HepG2 (cell line): ENCODE data around the gene RPL3. TPM values are rescaled to one million over a fixed set of nuclear protein-coding genes. Genes with fewer than 3 reads are reported as not detected.
A peak's percentile ranks its signal among the peaks of the same experiment; 100 is the strongest.

Experiments
- ATAC-seq: fragments of 200-7000 bp; cut with Tn5 transposase; 3 replicates; pipeline ENCODE4 v1.9.1; 2020; ENCODE audit warnings: mild to moderate bottlenecking, moderate library complexity
- BruUV-seq: library from RNA; stranded (reverse); fragments of 400-500 nt; replicated peaks from 2 replicates; lab custom pipeline; 2021; lab: Mats Ljungman, UMichigan
- CTCF ChIA-PET: fragments of 300-600 bp; formaldehyde crosslinking; extraction: SDS; loops from one replicate; lab custom pipeline; 2021; ENCODE audit warnings: low total read pairs, inconsistent platforms, low intra/inter-chr PET ratio; lab: Yijun Ruan, JAX
- POLR2A ChIA-PET: fragments of 350-600 bp; sonication (Branson Sonifier 250); formaldehyde crosslinking; loops from one replicate; lab custom pipeline; 2020; ENCODE audit warnings: antibody characterized with exemption, inconsistent platforms; lab: Yijun Ruan, JAX
- DNase-seq: peaks from one replicate; pipeline ENCODE4 v3.0.0-alpha.2; 2015; ENCODE audit warnings: low spot score
- FAIRE-seq: peaks from 3 replicates; lab custom pipeline; 2011; peaks lifted over from hg19 to GRCh38; lab: Jason Lieb, UNC
- H2AFZ ChIP-seq: one replicate; pipeline ENCODE4 v1.6.1; 2011; ENCODE audit warnings: low read length, inconsistent platforms
- H3K27ac ChIP-seq: fragments of 300-600 bp; 3 replicates; pipeline ENCODE4 v1.8.0; 2011; ENCODE audit warnings: mixed run types, mild to moderate bottlenecking, mixed read lengths, low read length, inconsistent platforms; ENCODE audit not compliant: insufficient read depth; ENCODE audit errors: extremely low read length
- H3K27me3 ChIP-seq, 2 experiments: fragments of 200-600 bp in 1 of 2; 2 replicates in 1 of 2; 3 replicates in 1 of 2; pipeline versions ENCODE4 v1.6.0 to v1.8.0; 2011; ENCODE audit warnings: low read length in 2 of 2, mild to moderate bottlenecking in 2 of 2, moderate library complexity in 2 of 2, inconsistent platforms in 1 of 2; ENCODE audit not compliant: insufficient read depth in 2 of 2, control insufficient read depth in 1 of 2
- H3K36me3 ChIP-seq, 2 experiments: fragments of 200-600 bp in 1 of 2; replicated peaks in 1 of 2; 2 replicates in 1 of 2; 3 replicates in 1 of 2; pipeline versions ENCODE4 v1.5.1 to v1.8.0; 2011; ENCODE audit warnings: low read length in 2 of 2, inconsistent platforms in 1 of 2; ENCODE audit not compliant: insufficient read depth in 2 of 2, control insufficient read depth in 1 of 2
- H3K4me1 ChIP-seq: 2 replicates; pipeline ENCODE4 v1.5.1; 2012; ENCODE audit warnings: low read length, inconsistent platforms; ENCODE audit not compliant: insufficient read depth
- H3K4me2 ChIP-seq: 2 replicates; pipeline ENCODE4 v1.6.0; 2011; ENCODE audit warnings: low read depth, low read length, inconsistent platforms
- H3K4me3 ChIP-seq, 3 experiments: fragments of 200-600 bp in 1 of 3; sonication (generic), shearing (Covaris generic) in 1 of 3; replicated peaks in 1 of 3; 2 replicates each; pipeline ENCODE4 v1.5.1; 2011 to 2016; ENCODE audit warnings: low read length in 3 of 3, inconsistent platforms in 2 of 3, low read depth in 2 of 3, mild to moderate bottlenecking in 2 of 3, control low read depth in 1 of 3, mixed read lengths in 1 of 3; ENCODE audit not compliant: insufficient read depth in 1 of 3
- H3K79me2 ChIP-seq: one replicate; pipeline ENCODE4 v1.6.1; 2011; ENCODE audit warnings: low read length, inconsistent platforms; ENCODE audit not compliant: insufficient read depth
- H3K9ac ChIP-seq: 2 replicates; pipeline ENCODE4 v1.6.0; 2011; ENCODE audit warnings: mild to moderate bottlenecking, low read depth, low read length, inconsistent platforms; ENCODE audit not compliant: insufficient read depth
- H3K9me3 ChIP-seq: 2 replicates; pipeline ENCODE4 v1.5.1; 2012; ENCODE audit warnings: mild to moderate bottlenecking, low read length
- H4K20me1 ChIP-seq: 2 replicates; pipeline ENCODE4 v1.6.0; 2011; ENCODE audit warnings: inconsistent platforms, mild to moderate bottlenecking, low read length, moderate library complexity; ENCODE audit not compliant: insufficient read depth
- ATF1 ChIP-seq: IDR thresholded peaks from 2 replicates; pipeline ENCODE4 v1.6.1; 2016; ENCODE audit warnings: mild to moderate bottlenecking, control low read depth
- ATF5 ChIP-seq: sonication (generic); formaldehyde crosslinking; IDR thresholded peaks from 2 replicates; pipeline ENCODE4 v1.4.0; 2020; ENCODE audit warnings: mild to moderate bottlenecking, low read depth, missing genetic modification reagents
- DBP ChIP-seq: sonication (generic); formaldehyde crosslinking; IDR thresholded peaks from 2 replicates; pipeline ENCODE4 v1.4.0; 2020; ENCODE audit warnings: missing genetic modification reagents; ENCODE audit errors: not compliant biosample characterization
- GLI4 ChIP-seq: sonication (generic); formaldehyde crosslinking; IDR thresholded peaks from 2 replicates; pipeline ENCODE4 v1.5.1; 2020; ENCODE audit warnings: missing genetic modification reagents, mild to moderate bottlenecking, moderate library complexity, borderline replicate concordance
- KLF12 ChIP-seq: sonication (generic); formaldehyde crosslinking; IDR thresholded peaks from 2 replicates; pipeline ENCODE4 v1.4.0; 2020; ENCODE audit warnings: missing genetic modification reagents, borderline replicate concordance
- KMT2B ChIP-seq: IDR thresholded peaks from 2 replicates; pipeline ENCODE4 v1.6.1; 2016; ENCODE audit warnings: missing genetic modification reagents, missing compliant biosample characterization
- NCOA2 ChIP-seq: sonication (generic); formaldehyde crosslinking; IDR thresholded peaks from 2 replicates; pipeline ENCODE4 v1.8.0; 2022; ENCODE audit warnings: inconsistent platforms
- NFIC ChIP-seq: IDR thresholded peaks from 2 replicates; pipeline ENCODE4 v1.6.1; 2012; ENCODE audit warnings: mild to moderate bottlenecking, low read length, inconsistent platforms
- NR2F6 ChIP-seq, 2 experiments: IDR thresholded peaks; 2 replicates each; pipeline ENCODE4 v1.6.1; 2016; ENCODE audit warnings: antibody characterized with exemption in 1 of 2, mild to moderate bottlenecking in 1 of 2
- RBAK ChIP-seq: sonication (generic); formaldehyde crosslinking; IDR thresholded peaks from 2 replicates; pipeline ENCODE4 v1.5.1; 2020; ENCODE audit warnings: mild to moderate bottlenecking, missing genetic modification reagents
- RFX1 ChIP-seq: fragments of 450-650 bp; IDR thresholded peaks from 2 replicates; pipeline ENCODE4 v1.6.1; 2017
- RXRA ChIP-seq: sonication (generic); formaldehyde crosslinking; IDR thresholded peaks from 2 replicates; pipeline ENCODE4 v1.5.1; 2020; ENCODE audit warnings: missing genetic modification reagents
- SAFB2 ChIP-seq: sonication (generic); formaldehyde crosslinking; IDR thresholded peaks from 2 replicates; pipeline ENCODE4 v1.5.1; 2020; ENCODE audit warnings: missing genetic modification reagents, low read depth, mild to moderate bottlenecking, borderline replicate concordance
- SOX5 ChIP-seq: IDR thresholded peaks from 2 replicates; pipeline ENCODE4 v1.6.1; 2016; ENCODE audit warnings: borderline replicate concordance
- TERF1 ChIP-seq: sonication (generic); formaldehyde crosslinking; IDR thresholded peaks from 2 replicates; pipeline ENCODE4 v1.8.0; 2022; ENCODE audit warnings: mild to moderate bottlenecking, missing genetic modification reagents, moderate library complexity
- ZIK1 ChIP-seq: sonication (generic); formaldehyde crosslinking; IDR thresholded peaks from 2 replicates; pipeline ENCODE4 v1.5.0; 2020; ENCODE audit warnings: mild to moderate bottlenecking, low read depth, missing genetic modification reagents, borderline replicate concordance
- ZNF12 ChIP-seq: sonication (generic); formaldehyde crosslinking; IDR thresholded peaks from 2 replicates; pipeline ENCODE4 v1.5.0; 2020; ENCODE audit warnings: missing genetic modification reagents
- ZNF572 ChIP-seq: sonication (generic); formaldehyde crosslinking; IDR thresholded peaks from 2 replicates; pipeline ENCODE4 v1.5.1; 2020; ENCODE audit warnings: mild to moderate bottlenecking, missing genetic modification reagents
- ZNF788 ChIP-seq: sonication (generic); formaldehyde crosslinking; IDR thresholded peaks from 2 replicates; pipeline ENCODE4 v1.5.0; 2020; ENCODE audit warnings: mild to moderate bottlenecking, missing genetic modification reagents, borderline replicate concordance
- ZNF891 ChIP-seq: sonication (generic); formaldehyde crosslinking; IDR thresholded peaks from 2 replicates; pipeline ENCODE4 v1.5.0; 2020; ENCODE audit warnings: mild to moderate bottlenecking, missing genetic modification reagents
- WGBS: methylation state at CpG from one replicate; pipeline ENCODE4 v1.1.6; 2017; ENCODE audit warnings: low lambda C conversion rate; 5-methylcytosine and 5-hydroxymethylcytosine counted together
- in situ Hi-C: cut with HindIII; loops from 2 replicates; pipeline ENCODE4 v1.10.0; 2017; ENCODE audit warnings: low pct_unique_long_range_greater_than_20kb; ENCODE audit not compliant: extremely low pct_ligation_motif_present
- intact Hi-C: fragments of 100-400 bp; cut with micrococcal nuclease; formaldehyde crosslinking; loops from one replicate; pipeline ENCODE4 v1.10.0; 2022; ENCODE audit not compliant: unreplicated experiment
- polyA plus RNA-seq, 8 experiments: library from polyadenylated mRNA; depleted of rRNA in 3 of 8; stranded (reverse) in 7 of 8; unstranded in 1 of 8; fragments of >200 nt; fragmentation: Illumina TruSeq in 4 of 8; extraction: Trizol in 4 of 8; gene quantifications; 2 replicates each; pipeline versions ENCODE4 v1.2.1 to v1.2.3, GENCODE V29; 2011 to 2016; ENCODE audit warnings: low read depth in 4 of 8, missing spikeins in 1 of 8, mixed read lengths in 1 of 8; ENCODE audit not compliant: insufficient read depth in 1 of 8
- total RNA-seq, 5 experiments: library from RNA; depleted of rRNA; stranded (reverse); fragments of >200 nt; fragmentation: Illumina TruSeq; extraction: Trizol; gene quantifications; 2 replicates each; pipeline ENCODE4 v1.2.3, GENCODE V29; 2016; ENCODE audit warnings: low read depth in 1 of 5

Gene RPL3
- total and polyA plus RNA-seq, 2 of the 13 experiments (the other 11 are each of a cell fraction or from before 2014, with no cell fraction given): 1,051 to 3,279 TPM

- FAIRE-seq: no peak
- H3K4me2 ChIP-seq: peak overlapping the region; percentile 64
- no TSS peak for BruUV-seq
- DNase-seq: no peak
- intact Hi-C loops: loop anchor here (2.0 kb wide), 1 partner anchor 139 kb away; no protein-coding TSS in a partner anchor
- no peak overlapping the region for H2AFZ ChIP-seq
- H4K20me1 ChIP-seq: peaks cover 25% of the 10 kb centered on the region
- H3K9ac ChIP-seq: peak overlapping the region; percentile 44; the same call in 1 of the 2 replicates
- no peak overlapping the region for H3K27ac ChIP-seq
- H3K4me1 ChIP-seq: peaks cover 52% of the 10 kb centered on the region
- WGBS: 10% methylated on average over 15 of the region's 18 CpGs
- ATAC-seq: peak; percentile 45
- peak overlapping the region in 2 of 3 experiments; percentile 45 to 62; a peak in 3 of 6 replicates for H3K4me3 ChIP-seq
- ChIA-PET CTCF (interaction anchor here (5.1 kb wide), 1 partner anchor 139 kb away, joined by 27 read pairs; no protein-coding TSS in a partner anchor), POLR2A (interaction anchor here (0.6 to 3.7 kb wide), 9 partner anchors 9 to 157 kb away, joined by 3 to 63 read pairs (median 4); partner anchors contain the start of genes CBX7 and RPL3)
- peaks cover 17 to 25% of the 10 kb centered on the region in 2 experiments for H3K36me3 ChIP-seq
- no peaks in the 10 kb centered on the region for H3K27me3 ChIP-seq
- no peaks in the 10 kb centered on the region for H3K79me2 ChIP-seq
- in situ Hi-C loops: no loop called here
- H3K9me3 ChIP-seq: no peaks in the 10 kb centered on the region
- TF ChIP-seq ZNF572 (CRISPR knock-in tag) (no peak), ZIK1 (CRISPR knock-in tag) (no peak), SAFB2 (CRISPR knock-in tag) (no peak), NFIC (no peak), NCOA2 (CRISPR knock-in tag) (no peak), RBAK (CRISPR knock-in tag) (no peak), RFX1 (no peak), ATF5 (CRISPR knock-in tag) (no peak), KMT2B (CRISPR knock-in tag) (no peak), KLF12 (CRISPR knock-in tag) (0 out of 2 replicates have a peak, but pooled peaks have one; percentile 14), RXRA (CRISPR knock-in tag) (no peak), ATF1 (CRISPR knock-in tag) (no peak), TERF1 (CRISPR knock-in tag) (no peak), GLI4 (no peak), SOX5 (CRISPR knock-in tag) (no peak), ZNF788 (CRISPR knock-in tag) (no peak), DBP (no peak), ZNF891 (CRISPR knock-in tag) (no peak), NR2F6 (IDR thresholded peaks at IDR 0.05) (no peak), NR2F6 (CRISPR knock-in tag; IDR thresholded peaks at IDR 0.05) (no peak), ZNF12 (CRISPR knock-in tag) (no peak)
Measured at GRCh38 chr22:39309364-39309861, 10.0 kb downstream of the RPL3 start.
